Spinal cord (tissue), 10 donors: ENCODE results near the gene GPC6. TPM values are rescaled to one million over a fixed set of nuclear protein-coding genes. Genes with fewer than 3 reads are reported as not detected.
"Not testable (repeated sequence)": the region's sequence is repeated elsewhere in the genome, so short reads cannot be mapped to it uniquely, and the experiment has no call there.

Experiments
- DNase-seq, 6 donors: peaks; one replicate each; pipeline versions ENCODE4 v3.0.0 to v3.0.0-alpha.2; 2013 to 2015; ENCODE audit warnings: low spot score in 6 of 6, low read depth in 4 of 6
- H3K27ac ChIP-seq: one replicate; pipeline ENCODE4 v1.5.1; 2013; ENCODE audit warnings: low read depth, low read length, control low read depth
- H3K27me3 ChIP-seq: one replicate; pipeline ENCODE4 v1.6.1; 2013; ENCODE audit warnings: low read length; ENCODE audit not compliant: control insufficient read depth, insufficient read depth
- H3K36me3 ChIP-seq: one replicate; pipeline ENCODE4 v1.6.1; 2013; ENCODE audit warnings: low read length; ENCODE audit not compliant: control insufficient read depth, insufficient read depth
- H3K4me1 ChIP-seq: one replicate; pipeline ENCODE4 v1.6.1; 2013; ENCODE audit warnings: low read length; ENCODE audit not compliant: control insufficient read depth, insufficient read depth
- H3K4me3 ChIP-seq: one replicate; pipeline ENCODE4 v1.5.1; 2013; ENCODE audit warnings: low read depth, low read length, control low read depth
- H3K9me3 ChIP-seq: one replicate; pipeline ENCODE4 v1.6.1; 2013; ENCODE audit warnings: low read length; ENCODE audit not compliant: control insufficient read depth, insufficient read depth
- WGBS: methylation state at CpG from one replicate; pipeline ENCODE4 v1.1.5; 2013; ENCODE audit warnings: missing lambda C conversion rate; ENCODE audit not compliant: insufficient coverage; 5-methylcytosine and 5-hydroxymethylcytosine counted together
- polyA plus RNA-seq, 2 donors: library from polyadenylated mRNA; unstranded; fragments of 120-200 nt; gene quantifications; one replicate each; pipeline ENCODE4 v1.2.1, GENCODE V29; 2013; ENCODE audit not compliant: insufficient read length in 2 of 2
- total RNA-seq, 2 donors: library from RNA; depleted of rRNA in 1 of 2; stranded (reverse); fragments of 120-200 nt in 1 of 2; fragments of >200 nt in 1 of 2; gene quantifications; one replicate each; pipeline versions ENCODE4 v1.2.3 to v1.2.4, GENCODE V29; 2013 to 2014
- donor health status: healthy.

Gene GPC6
- total and polyA plus RNA-seq, 4 donors = 19.8 to 109 (median 46.0) TPM

- not testable (repeated sequence) for H3K4me3 ChIP-seq, DNase-seq
Observed at GRCh38 chr13:93206778-93207392, 19.7 kb upstream of the GPC6 start.

GRCh38 chr13:93216122-93216521 lies 10.5 kb upstream of the GPC6 start:
- WGBS = no CpG with 5 or more reads among the region's 1 CpG
- Histone ChIP-seq H3K36me3 (no peaks in the 10 kb centered on the region), H3K27ac (no peak overlapping the region)

More at GRCh38 chr13:93206778-93207392, 19.7 kb upstream of the GPC6 start:
- H3K36me3 ChIP-seq, H3K27me3 ChIP-seq, H3K27ac ChIP-seq, H3K9me3 ChIP-seq, H3K4me1 ChIP-seq: not testable (repeated sequence)
- WGBS = 91% methylated on average over 19 of the region's 24 CpGs

GRCh38 chr13:93217721-93218261 lies 8.8 kb upstream of the GPC6 start:
- DNase-seq = peak in 2 of 6 donors; percentile 49 to 51
- no peaks in the 10 kb centered on the region for H3K4me1 ChIP-seq
- H3K27me3 ChIP-seq = no peaks in the 10 kb centered on the region
- no peak overlapping the region for H3K4me3 ChIP-seq
- WGBS = 82% methylated on average over 2 of the region's 6 CpGs
- H3K9me3 ChIP-seq = no peaks in the 10 kb centered on the region
- no peaks in the 10 kb centered on the region for H3K36me3 ChIP-seq
- H3K27ac ChIP-seq = no peak overlapping the region

More at GRCh38 chr13:93216122-93216521, 10.5 kb upstream of the GPC6 start:
- no peak for DNase-seq
- no peaks in the 10 kb centered on the region for H3K27me3 ChIP-seq
- H3K9me3 ChIP-seq = peaks cover 2% of the 10 kb centered on the region
- no peaks in the 10 kb centered on the region for H3K4me1 ChIP-seq
- H3K4me3 ChIP-seq = no peak overlapping the region

- H3K27ac ChIP-seq = no peak overlapping the region
- WGBS = no CpG with 5 or more reads among the region's 3 CpGs
Observed at GRCh38 chr13:93218583-93218982, 8.0 kb upstream of the GPC6 start.

GRCh38 chr13:93220073-93220472 lies 6.5 kb upstream of the GPC6 start:
- Histone ChIP-seq H3K4me3 (no peak overlapping the region), H3K9me3 (no peaks in the 10 kb centered on the region), H3K36me3 (no peaks in the 10 kb centered on the region), H3K27me3 (no peaks in the 10 kb centered on the region), H3K4me1 (no peaks in the 10 kb centered on the region), H3K27ac (no peak overlapping the region)
- WGBS = no CpG with 5 or more reads among the region's 3 CpGs
- no peak for DNase-seq

More at GRCh38 chr13:93218583-93218982, 8.0 kb upstream of the GPC6 start:
- no peaks in the 10 kb centered on the region for H3K9me3 ChIP-seq
- H3K27me3 ChIP-seq = no peaks in the 10 kb centered on the region
- DNase-seq = no peak
- H3K4me3 ChIP-seq = no peak overlapping the region
- no peaks in the 10 kb centered on the region for H3K4me1 ChIP-seq
- no peaks in the 10 kb centered on the region for H3K36me3 ChIP-seq

GRCh38 chr13:93222976-93223375 lies 3.6 kb upstream of the GPC6 start:
- H3K27me3 ChIP-seq = no peaks in the 10 kb centered on the region
- H3K4me3 ChIP-seq = no peak overlapping the region
- H3K4me1 ChIP-seq = no peaks in the 10 kb centered on the region
- H3K27ac ChIP-seq = no peak overlapping the region
- peak in 1 of 6 donors; percentile 51 for DNase-seq
- H3K9me3 ChIP-seq = no peaks in the 10 kb centered on the region
- WGBS = no CpG with 5 or more reads among the region's 4 CpGs
- H3K36me3 ChIP-seq = peaks cover 2% of the 10 kb centered on the region

- H3K4me1 ChIP-seq = no peaks in the 10 kb centered on the region
- no peak overlapping the region for H3K27ac ChIP-seq
- H3K27me3 ChIP-seq = no peaks in the 10 kb centered on the region
- peaks cover 2% of the 10 kb centered on the region for H3K36me3 ChIP-seq
- no peak for DNase-seq
- no peaks in the 10 kb centered on the region for H3K9me3 ChIP-seq
- no peak overlapping the region for H3K4me3 ChIP-seq
- no CpG with 5 or more reads among the region's 1 CpG for WGBS
Observed at GRCh38 chr13:93224535-93224934, 2.1 kb upstream of the GPC6 start.

- no CpG with 5 or more reads among the region's 2 CpGs for WGBS
- no peak overlapping the region for H3K4me3 ChIP-seq
Observed at GRCh38 chr13:93225610-93226009, 997 bp upstream of the GPC6 start.

GRCh38 chr13:93226065-93226622 lies 463 bp upstream of the GPC6 start:
- peak overlapping the region; percentile 92 for H3K4me3 ChIP-seq
- no peak for DNase-seq
- peaks cover 2% of the 10 kb centered on the region for H3K36me3 ChIP-seq
- no CpG with 5 or more reads among the region's 5 CpGs for WGBS
- no peaks in the 10 kb centered on the region for H3K4me1 ChIP-seq
- H3K27ac ChIP-seq = peak overlapping the region; percentile 96
- no peaks in the 10 kb centered on the region for H3K27me3 ChIP-seq
- no peaks in the 10 kb centered on the region for H3K9me3 ChIP-seq

More at GRCh38 chr13:93225610-93226009, 997 bp upstream of the GPC6 start:
- peak overlapping the region; percentile 96 for H3K27ac ChIP-seq
- H3K4me1 ChIP-seq = no peaks in the 10 kb centered on the region
- no peaks in the 10 kb centered on the region for H3K27me3 ChIP-seq
- no peaks in the 10 kb centered on the region for H3K9me3 ChIP-seq
- H3K36me3 ChIP-seq = peaks cover 2% of the 10 kb centered on the region
- no peak for DNase-seq
